ENCODE data around the gene CAMK2A.
"Not testable (repeated sequence)": the region's sequence is repeated elsewhere in the genome, so short reads cannot be mapped to it uniquely, and the experiment has no call there.

CAMK2A gene

GRCh38 chr5:150236981-150237754, 52.4 kb downstream of the CAMK2A start:
- no peak for DNase-seq (ENCODE audit: low read depth in 2 of 2)

- DNase-seq (ENCODE audit: low read depth in 2 of 2), result no peak
Measured at GRCh38 chr5:150236313-150236712, 53.3 kb downstream of the CAMK2A start.

GRCh38 chr5:150235500-150235854, 54.1 kb downstream of the CAMK2A start:
- DNase-seq (ENCODE audit: low read depth in 2 of 2), result no peak

- no peak for DNase-seq (ENCODE audit: low read depth in 2 of 2)
Measured at GRCh38 chr5:150234576-150235499, 54.7 kb downstream of the CAMK2A start.

- DNase-seq (ENCODE audit: low read depth in 2 of 2), result not testable (repeated sequence)
Measured at GRCh38 chr5:150233706-150234105, 55.9 kb downstream of the CAMK2A start.

GRCh38 chr5:150230842-150231241, 58.7 kb downstream of the CAMK2A start:
- DNase-seq (ENCODE audit: low read depth in 2 of 2), result no peak

GRCh38 chr5:150229571-150229970, 60.0 kb downstream of the CAMK2A start:
- DNase-seq (ENCODE audit: low read depth in 2 of 2), result no peak

GRCh38 chr5:150227606-150228273, 61.8 kb downstream of the CAMK2A start:
- DNase-seq (ENCODE audit: low read depth in 2 of 2), result no peak

GRCh38 chr5:150227036-150227435, 62.5 kb downstream of the CAMK2A start:
- DNase-seq (ENCODE audit: low read depth in 2 of 2), result no peak

- no peak for DNase-seq (ENCODE audit: low read depth in 2 of 2)
Measured at GRCh38 chr5:150224483-150225027, 65.0 kb downstream of the CAMK2A start.

- no peak for DNase-seq (ENCODE audit: low read depth in 2 of 2)
Measured at GRCh38 chr5:150223474-150223873, 66.1 kb downstream of the CAMK2A start.

- no peak for DNase-seq (ENCODE audit: low read depth in 2 of 2)
Measured at GRCh38 chr5:150222906-150223305, 66.7 kb downstream of the CAMK2A start.

- DNase-seq (ENCODE audit: low read depth in 2 of 2), result no peak
Measured at GRCh38 chr5:150221471-150221870, 68.1 kb downstream of the CAMK2A start.

GRCh38 chr5:150219861-150220260, 69.7 kb downstream of the CAMK2A start:
- no peak for DNase-seq (ENCODE audit: low read depth in 2 of 2)

- no peak for DNase-seq (ENCODE audit: low read depth in 2 of 2)
Measured at GRCh38 chr5:150219142-150219541, 70.4 kb downstream of the CAMK2A start.

- no peak for DNase-seq (ENCODE audit: low read depth in 2 of 2)
Measured at GRCh38 chr5:150218693-150219035, 70.9 kb downstream of the CAMK2A start.

- peak; percentile 56 for DNase-seq (ENCODE audit: low read depth in 2 of 2)
Measured at GRCh38 chr5:150217873-150218692, 71.5 kb downstream of the CAMK2A start.

- no peak for DNase-seq (ENCODE audit: low read depth in 2 of 2)
Measured at GRCh38 chr5:150217038-150217437, 72.5 kb downstream of the CAMK2A start.

GRCh38 chr5:150215979-150216944, 73.3 kb downstream of the CAMK2A start:
- DNase-seq (ENCODE audit: low read depth in 2 of 2), result no peak

GRCh38 chr5:150214289-150214688, 75.3 kb downstream of the CAMK2A start:
- DNase-seq (ENCODE audit: low read depth in 2 of 2), result no peak
